ENCODE measurements around the gene SRGAP2B.
"Not testable (repeated sequence)": the region's sequence is repeated elsewhere in the genome, so short reads cannot be mapped to it uniquely, and the experiment has no call there.

Gene SRGAP2B

DNA sequence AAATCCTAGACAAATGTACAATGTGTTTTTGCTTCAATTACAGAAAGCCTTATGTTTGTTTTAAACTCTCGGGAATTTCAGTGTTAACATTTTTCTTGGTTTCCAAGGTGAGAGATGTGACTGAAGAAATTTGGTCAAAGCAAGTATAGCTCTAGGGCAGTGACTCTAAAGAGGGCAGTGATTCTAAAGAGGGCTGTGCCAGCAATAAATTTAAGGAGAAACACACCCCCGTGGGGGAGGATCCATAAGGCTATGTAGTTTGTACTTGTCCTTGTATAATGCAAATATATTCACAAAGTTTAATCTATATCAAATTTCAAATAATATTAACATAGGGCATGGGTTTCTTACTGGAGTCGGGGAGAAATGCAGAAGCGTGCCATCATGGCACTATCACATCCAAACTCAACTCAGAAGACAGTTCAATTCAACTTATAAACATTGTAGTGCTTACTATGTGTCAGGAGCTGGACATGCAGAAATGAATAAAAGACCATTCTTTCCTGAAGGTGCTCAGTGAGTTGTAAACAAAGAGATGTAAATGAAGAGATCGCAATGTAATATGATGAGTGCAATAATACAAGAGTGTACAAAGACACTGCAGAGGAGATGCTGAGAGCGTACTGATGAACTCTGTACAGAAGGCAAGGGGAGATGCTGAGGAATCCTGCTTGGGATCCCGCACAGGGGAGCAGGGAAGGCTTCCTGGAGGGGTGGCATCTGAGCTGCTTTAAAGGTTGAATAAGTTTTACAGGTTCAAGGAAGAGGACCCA, 12.5 kb downstream of the SRGAP2B start:
- not testable (repeated sequence) for DNase-seq

DNA sequence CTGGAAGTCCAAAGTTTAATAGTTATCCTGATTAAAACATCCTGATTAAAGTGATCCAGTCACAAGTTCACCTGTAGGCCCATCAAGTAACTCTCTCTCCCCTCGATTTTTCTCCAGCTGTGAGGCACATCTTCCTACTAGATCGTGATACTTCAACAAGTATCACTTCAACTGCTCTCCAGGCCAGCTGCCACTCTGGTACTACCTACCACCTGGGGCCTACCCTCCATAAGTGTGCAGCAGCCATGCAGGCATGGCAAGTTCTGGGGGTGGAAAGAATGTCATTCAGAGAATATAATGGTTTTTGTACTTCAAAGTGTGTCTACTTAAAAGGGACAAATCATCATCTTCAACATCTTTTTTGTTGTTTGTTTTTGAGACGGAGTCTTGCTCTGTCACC, 14.9 kb downstream of the SRGAP2B start:
- DNase-seq, result not testable (repeated sequence)

DNA sequence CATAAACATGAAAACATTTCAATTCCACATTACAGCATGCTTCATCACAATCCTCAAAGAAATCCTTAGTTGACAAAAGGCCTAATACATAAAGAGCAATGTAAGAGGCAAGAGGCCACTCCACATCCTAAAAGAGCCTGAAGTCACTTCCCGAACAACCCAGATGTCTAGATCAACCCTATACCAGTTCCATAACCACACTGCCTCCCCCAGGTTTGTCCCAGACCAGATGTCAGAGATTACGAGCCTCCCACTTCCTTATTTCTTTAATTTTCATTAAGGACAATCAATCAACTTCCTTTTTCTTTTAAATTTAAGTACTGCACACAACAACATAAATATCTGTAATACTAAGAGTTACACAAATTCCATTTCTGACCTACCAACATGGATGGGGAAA, 15.4 kb downstream of the SRGAP2B start:
- DNase-seq, result not testable (repeated sequence)

DNA sequence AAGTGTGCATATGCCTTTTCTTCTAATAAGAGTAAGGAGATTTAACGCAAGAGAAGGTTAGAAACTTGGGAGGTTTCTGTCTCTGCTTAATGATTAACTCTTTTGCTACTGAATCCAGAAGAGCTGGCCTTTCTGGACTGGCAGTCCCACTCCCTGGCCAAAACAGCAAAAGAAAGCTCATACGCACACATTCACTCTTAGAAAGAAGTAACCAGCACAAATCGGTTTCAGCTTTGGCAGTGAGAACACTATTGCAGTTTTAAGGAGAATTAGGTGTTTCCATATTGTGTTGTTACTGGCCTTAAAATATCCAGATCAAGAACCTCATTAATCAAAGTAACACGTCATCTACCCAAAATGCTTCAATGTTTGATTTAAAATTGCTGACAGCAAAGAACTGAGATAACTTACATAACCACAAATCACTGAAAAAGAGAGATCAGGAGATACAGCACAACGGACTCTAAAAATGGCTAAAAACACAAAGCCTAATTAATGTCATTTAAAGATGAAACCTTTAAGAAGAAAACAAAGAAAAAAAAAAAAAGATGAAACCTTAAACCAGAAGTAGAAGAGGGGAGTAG, 16.2 kb downstream of the SRGAP2B start:
- DNase-seq, result not testable (repeated sequence)

DNA sequence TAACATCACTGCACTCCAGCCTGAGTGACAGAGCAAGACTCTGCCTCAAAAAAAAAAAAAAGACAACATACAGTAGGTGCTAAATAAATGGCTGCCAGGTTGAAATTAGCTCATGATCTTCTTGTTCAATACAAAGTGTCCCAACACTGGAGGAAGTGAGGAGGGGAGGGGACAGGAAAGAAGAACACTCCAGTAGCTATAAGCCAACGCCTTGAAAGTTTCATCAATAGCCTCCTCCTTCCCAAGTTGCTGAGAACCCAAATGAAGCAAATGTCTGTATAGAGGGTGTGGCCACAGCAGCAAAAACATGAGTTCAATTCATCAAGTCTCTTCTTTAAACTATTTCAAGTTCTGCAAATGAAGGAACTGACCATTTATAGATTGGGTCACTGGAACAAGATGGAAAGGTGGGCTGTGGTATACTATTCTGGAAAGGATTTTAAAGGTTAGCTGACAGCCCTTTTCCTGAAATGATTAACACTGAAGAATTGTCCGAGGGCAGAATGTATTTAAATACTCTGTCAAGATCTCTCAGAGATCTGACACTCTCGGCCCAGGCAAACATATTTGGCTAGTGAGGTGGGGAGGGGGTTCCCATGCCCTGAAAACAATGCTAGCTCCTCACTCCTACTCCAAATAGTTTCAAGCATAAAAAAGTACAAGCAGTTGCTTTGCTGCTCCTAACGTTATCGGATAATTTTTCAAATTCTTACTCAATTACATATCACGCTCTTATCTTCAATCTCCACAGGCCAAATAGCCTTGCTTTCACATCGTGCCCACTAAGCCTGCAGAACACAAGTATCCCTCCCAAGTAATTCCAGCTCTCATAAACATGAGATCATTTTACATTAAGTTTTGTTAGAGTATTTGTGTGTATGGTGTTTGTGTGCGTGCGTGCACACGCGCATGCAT, 17.0 kb downstream of the SRGAP2B start:
- DNase-seq, result not testable (repeated sequence)

DNA sequence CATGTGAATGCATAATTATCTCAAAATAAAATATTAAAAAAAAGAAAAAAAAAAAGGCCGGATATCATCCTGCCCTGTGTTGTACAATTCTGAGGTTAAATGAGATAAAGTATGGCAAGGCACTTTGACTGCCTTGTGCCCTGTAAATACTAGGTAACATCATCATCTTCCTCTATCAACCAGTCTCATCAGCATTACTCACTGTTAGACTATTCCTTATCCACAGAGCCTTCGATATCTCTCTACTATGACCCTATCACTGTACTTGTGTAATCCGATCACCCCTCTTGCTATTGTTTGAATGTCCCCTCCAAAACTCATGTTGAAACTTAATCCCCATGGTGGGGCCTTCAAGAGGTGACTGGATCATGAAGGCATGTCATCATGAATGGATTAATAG, 18.3 kb downstream of the SRGAP2B start:
- not testable (repeated sequence) for DNase-seq

DNA sequence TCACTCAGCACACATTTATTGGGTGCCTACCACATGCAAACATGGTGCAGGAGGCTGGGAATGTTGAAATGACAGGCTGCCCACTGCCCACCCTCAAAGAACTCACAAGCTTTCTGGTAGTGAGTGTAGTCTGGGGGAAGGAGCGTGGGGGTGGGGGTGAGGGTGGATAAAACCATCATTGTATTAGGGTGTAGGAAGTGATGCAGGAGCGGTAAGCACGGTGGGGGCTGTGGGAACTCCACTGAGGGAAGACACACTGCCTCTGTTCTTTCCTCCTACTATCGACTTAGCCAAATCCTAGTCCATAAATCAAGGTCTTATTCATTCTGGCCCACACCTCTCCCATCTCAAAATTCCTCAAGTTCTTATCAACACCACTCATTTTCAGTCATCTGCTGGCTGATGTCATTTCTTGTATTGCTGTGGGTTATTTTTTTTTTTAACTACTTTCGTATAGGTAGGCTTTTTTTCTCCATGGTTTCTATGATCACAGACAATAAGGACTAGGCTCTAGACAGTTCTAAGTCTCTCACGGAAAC, 21.0 kb downstream of the SRGAP2B start:
- DNase-seq, result not testable (repeated sequence)

DNA sequence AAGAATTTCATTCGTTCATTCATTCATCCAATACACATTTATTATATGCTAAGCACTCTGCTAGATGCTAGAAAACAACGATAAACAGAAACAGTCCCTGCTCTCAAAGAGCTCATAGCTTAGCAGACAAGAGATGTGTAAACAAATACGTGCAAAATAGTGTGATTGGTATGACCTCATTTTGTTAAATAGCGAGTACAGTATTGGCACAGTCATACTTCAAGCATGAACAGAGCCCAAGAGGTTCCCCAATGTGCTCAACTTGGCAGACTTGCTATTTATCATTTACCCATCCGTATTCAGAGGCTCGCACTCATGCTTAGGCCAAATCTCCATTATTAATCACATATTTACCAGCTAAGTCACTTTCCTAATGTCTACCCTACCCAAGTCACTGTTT, 23.6 kb downstream of the SRGAP2B start:
- not testable (repeated sequence) for DNase-seq

DNA sequence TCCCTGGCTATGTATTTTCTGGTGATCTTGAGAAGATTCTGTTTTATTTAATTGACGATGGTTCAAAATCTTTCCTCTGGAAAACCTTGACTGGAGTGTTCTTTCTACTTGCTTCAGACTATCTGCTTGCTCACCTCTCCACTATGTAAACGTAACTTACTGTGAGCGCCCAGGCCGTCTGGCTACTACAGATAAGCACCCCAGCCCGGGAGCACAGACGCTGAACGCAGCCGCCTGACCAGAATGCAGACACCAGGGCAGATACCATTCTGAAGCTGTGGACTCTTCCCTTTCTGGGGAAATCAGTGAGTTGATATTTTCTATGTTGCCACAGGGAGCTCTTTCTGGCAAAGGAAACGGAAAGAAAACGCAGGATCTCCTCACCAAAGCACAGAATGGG, 28.6 kb downstream of the SRGAP2B start:
- DNase-seq, result not testable (repeated sequence)

DNA sequence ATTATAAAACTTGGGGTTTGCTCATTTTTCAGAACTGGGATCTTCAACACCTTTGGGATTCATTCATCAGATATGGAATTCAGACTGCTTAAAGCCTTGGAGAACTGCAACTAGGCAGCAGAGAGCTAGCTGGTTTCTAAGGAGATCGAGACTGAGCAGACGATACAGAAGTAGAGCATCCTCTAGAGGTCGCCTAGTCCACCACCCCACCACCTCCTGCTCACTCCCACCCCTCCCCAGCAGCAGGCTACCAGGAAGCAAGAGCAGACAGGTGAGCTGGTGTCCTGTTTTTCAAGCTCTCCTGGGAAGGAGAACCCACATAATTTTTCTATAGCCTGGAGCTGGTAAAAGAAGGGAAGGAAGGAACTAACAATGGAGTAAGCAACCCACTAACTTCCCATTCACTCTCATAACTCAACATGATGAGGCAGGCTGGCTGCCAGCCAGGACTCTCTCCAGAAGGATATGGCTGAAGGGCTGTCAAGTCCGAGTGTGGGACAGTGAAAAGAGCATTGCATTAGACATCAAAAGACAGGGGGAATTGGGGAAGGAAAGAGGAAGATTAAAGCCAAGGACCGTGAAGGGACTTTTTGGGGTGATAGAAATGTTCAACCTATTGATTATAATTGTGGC, 29.8 kb downstream of the SRGAP2B start:
- not testable (repeated sequence) for DNase-seq

DNA sequence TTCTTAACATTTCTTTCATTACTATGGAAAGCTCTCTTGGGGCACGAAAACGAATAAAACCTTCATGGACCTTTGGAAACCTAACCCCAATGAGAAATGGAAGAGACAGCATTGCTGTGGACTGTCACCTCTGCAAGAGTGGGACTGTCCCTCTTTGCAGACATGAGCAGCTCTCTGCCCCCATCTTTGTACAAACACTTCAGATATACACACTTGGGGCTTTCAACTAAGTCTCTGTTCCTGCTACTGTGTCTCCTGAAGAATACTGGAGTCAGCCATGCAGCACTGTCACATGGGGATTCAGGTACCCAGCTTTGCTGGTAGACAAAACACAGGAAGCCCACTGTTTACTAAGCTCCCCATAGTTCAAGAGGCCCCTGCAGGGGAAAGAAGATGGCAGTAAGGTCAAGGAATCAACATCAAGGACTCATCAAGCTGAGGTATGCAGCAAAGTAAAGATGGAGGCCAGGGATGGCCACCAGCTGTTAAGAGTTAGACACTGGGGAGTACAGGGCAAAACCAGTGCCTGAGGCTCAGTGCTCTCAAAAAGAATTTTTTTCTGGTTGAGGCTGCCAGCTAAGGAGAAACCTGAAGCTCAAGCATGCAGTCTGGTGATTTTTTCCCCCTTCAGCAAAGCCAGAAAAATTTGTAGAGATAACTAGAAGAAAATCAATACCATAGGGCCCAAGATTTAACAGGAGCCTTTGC, 31.0 kb downstream of the SRGAP2B start:
- not testable (repeated sequence) for DNase-seq

DNA sequence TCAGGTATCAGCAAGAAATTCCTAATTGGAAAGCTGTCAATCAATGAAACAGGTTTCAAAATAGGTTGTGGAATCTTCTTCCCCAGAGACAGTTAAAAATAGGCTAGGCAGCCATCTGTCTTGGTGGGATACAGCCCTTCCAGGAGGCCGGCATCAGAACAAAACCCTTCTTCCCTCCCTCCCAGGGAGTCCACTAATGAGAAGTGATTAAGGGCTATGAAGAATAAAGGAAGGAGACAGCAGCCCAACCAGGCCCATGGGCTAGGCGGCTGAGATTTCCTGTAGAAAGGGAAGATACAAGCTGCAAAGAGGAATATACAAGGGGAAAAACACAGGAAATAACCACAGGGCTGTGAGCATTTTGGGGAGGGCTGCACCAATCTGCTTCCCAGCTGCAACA, 31.8 kb downstream of the SRGAP2B start:
- DNase-seq, result not testable (repeated sequence)

DNA sequence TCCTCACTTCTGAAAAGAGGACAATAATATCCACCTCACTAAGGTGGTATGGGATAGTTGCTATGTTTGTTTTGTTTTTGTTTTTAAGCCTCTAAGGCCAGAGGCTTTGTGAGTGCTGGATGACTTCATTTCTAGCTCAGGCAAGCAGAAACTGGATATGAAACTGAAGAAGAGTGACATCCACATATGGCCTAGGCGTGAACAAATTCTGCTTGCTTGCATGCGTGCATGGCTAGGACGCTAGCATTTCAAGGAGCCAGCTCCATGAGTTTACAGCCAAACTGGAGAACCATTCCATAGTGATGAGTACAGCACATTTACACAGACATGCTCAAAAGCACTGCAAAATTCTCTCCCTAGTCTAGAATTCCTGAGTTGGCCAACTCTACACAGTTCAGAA, 36.9 kb downstream of the SRGAP2B start:
- DNase-seq, result not testable (repeated sequence)

DNA sequence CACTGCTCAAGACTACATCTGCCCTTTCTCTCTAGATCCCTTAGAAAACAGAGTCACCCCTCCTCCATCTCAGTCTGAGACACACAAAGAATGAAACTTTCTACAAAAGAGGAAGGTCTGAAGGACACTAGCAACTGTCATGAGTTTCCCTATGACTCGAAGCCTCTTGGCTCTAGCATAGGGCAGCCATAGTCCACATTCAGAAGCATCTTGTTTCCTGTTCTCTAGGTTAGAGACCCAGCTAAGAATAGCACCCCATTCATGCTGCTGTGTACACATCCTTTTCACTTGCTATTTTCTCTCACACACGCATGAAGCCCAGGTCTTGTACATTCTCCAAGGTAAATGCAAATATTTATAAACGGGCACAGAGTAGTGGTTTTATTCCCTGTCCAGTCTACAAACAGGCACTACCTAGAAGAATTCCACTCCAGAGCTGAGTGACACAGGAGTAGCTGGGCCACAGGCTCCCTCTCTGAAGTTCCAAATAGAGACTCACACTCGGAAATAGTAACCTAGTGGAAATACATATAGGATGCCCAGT, 39.8 kb downstream of the SRGAP2B start:
- DNase-seq, result not testable (repeated sequence)

DNA sequence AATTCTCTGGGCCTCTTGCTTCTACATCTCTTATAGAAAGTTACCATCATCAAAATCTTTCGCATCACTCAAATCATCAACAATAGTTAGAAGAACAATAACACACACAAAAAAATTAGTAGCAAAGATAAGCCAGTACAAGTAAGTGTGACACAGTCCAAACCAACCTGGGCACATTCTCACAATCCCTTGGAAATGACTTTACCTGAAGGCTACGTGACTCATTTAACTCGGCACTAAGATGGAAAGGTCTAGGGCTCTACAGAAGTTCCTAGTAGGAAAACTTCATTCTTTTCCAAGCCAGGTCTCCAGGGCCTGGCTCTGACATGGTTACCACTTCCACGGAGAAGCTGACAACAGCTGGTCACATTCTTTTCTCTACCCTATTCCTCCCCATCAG, 41.7 kb downstream of the SRGAP2B start:
- not testable (repeated sequence) for DNase-seq

DNA sequence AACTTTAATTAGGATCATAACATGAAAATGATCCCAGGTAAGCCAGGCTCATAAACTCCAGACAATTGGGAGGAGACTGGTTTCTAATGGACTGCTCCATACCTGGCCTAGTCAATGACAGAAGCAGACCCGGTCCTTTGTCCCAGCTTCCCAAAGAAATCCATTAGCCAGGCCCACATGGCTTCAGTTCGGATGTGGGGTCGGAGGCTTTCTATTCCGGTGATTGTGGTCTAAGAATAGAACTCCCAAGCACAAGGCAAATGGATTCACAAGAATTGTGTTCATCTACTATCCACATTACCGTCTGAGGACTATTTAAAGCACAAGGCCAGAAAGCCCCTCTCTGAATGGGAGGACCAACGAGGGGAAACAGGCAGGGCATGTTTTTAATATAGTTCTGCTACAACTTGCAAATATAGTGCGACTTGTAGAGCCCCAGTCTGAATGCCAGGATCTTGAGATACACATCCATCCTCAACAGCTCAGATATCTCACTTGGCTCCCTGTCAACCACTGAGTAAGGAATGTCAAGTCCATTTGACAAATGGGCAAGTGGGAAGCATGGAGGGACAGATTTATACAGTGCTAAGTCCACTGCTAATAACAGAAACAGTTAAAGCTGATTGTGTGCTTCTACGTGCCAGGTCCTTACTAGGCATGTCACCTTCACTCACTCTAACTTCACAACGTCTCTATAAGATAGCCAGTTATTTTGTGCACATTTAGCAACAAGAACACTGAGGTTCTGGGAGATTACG, 42.9 kb downstream of the SRGAP2B start:
- DNase-seq, result not testable (repeated sequence)

DNA sequence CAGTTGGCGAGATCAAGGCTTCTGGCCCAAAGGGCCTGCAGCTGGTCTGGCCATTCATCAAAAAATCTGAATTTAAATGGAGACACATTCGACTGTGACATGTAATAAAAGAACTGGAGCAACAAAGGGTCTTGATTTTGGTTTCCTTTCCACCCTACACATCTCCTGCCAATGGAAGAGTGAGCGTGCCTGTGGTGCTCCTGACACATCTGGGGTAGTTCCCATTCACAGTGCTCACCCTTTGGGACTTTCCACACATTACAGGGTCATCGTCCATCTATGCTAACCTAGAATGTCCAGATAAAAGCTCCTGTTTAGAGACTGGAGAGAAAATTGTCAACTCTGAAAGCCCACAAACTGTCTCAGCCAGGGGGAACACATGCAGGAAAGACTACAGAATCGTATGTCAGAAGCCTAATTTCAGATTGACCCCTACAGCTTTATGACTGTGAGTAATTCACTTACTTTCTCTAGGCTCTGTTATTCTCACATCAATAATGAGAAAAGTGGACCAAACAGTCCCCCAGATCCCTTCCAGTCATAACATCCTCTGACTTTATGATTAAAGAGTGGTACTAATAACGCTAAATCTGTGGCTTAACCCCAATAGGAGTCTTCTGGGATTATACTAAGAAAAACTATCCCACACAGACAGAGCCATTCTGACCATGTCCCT, 46.8 kb downstream of the SRGAP2B start:
- DNase-seq, result not testable (repeated sequence)

DNA sequence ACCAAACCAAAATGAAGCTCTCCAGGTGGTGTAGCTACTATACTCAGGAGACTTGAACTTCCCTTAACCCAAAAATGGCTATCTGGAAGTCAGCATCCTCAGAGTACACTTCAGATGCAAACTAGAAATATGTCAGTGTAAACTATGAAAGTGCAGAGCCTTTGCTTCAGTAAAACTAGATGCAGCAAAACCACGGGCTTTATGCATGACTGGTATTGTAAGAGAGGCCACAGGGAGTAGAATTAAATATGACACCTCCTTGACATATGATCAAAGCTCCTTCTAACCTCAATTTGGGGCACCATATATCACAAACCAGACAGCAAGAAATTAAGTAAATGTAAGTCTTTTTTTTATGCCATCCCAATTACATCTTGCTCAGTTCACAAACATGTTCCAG, 47.6 kb downstream of the SRGAP2B start:
- not testable (repeated sequence) for DNase-seq

DNA sequence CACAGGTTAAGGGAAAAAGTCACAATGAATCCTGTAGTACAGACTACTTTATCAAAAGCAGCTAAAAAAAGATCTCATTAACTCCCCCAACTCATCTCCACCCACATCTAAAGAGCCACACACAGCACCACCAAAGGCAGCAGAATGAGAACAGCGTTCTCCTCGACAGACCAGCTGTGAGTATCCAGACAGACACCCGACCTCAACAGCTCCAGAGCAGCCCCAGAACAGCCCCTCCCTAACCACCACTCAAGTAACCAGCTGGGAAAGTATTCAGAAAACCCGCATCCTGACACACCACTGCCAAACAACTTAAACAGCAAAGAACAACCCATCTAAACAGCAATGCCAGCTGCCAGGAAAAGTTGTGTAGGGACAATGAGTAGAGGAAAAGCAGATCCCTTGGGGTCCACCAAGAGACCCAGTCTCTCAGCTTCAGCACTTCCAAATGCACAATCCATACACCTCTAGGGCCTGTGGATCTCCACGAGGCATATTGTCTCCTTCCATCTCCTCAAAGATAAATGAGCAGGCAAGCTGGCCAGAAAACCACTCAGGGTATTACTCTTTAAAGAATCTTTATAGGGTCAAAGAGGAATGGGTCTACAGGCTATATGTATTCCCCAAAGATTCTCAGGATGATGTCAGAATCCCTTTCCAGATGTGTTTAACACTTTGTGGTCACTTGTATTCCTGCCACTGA, 49.4 kb downstream of the SRGAP2B start:
- DNase-seq, result not testable (repeated sequence)
